Astrocyte (in vitro differentiated cells and primary cell): ENCODE data around the gene TMEM204. TPM values are rescaled to one million over a fixed set of nuclear protein-coding genes. Genes with fewer than 3 reads are reported as not detected.

Source experiments
- DNase-seq: peaks from one replicate; pipeline ENCODE4 v3.0.0-alpha.2; 2010; ENCODE audit warnings: low read depth
- FAIRE-seq: peaks from 2 replicates; lab custom pipeline; 2011; peaks lifted over from hg19 to GRCh38; lab: Jason Lieb, UNC
- H2AFZ ChIP-seq: 2 replicates; pipeline ENCODE4 v1.6.0; 2012; ENCODE audit warnings: low read depth, low read length, inconsistent platforms
- H3K27ac ChIP-seq: 2 replicates; pipeline ENCODE4 v1.5.1; 2011; ENCODE audit warnings: low read depth, low read length, inconsistent platforms
- H3K27me3 ChIP-seq: 2 replicates; pipeline ENCODE4 v1.6.0; 2011; ENCODE audit warnings: low read length, inconsistent platforms; ENCODE audit not compliant: insufficient read depth
- H3K36me3 ChIP-seq: 2 replicates; pipeline ENCODE4 v1.5.1; 2011; ENCODE audit warnings: low read length, inconsistent platforms; ENCODE audit not compliant: insufficient read depth
- H3K4me1 ChIP-seq: 2 replicates; pipeline ENCODE4 v1.5.1; 2011; ENCODE audit warnings: low read length, inconsistent platforms; ENCODE audit not compliant: insufficient read depth
- H3K4me2 ChIP-seq: 2 replicates; pipeline ENCODE4 v1.6.0; 2012; ENCODE audit warnings: low read length, inconsistent platforms
- H3K4me3 ChIP-seq: 2 replicates; pipeline ENCODE4 v1.5.1; 2011; ENCODE audit warnings: low read depth, mild to moderate bottlenecking, low read length, inconsistent platforms; ENCODE audit not compliant: insufficient read depth
- H3K79me2 ChIP-seq: 2 replicates; pipeline ENCODE4 v1.6.0; 2012; ENCODE audit warnings: mild to moderate bottlenecking, low read length, inconsistent platforms; ENCODE audit not compliant: insufficient read depth
- H3K9ac ChIP-seq: 2 replicates; pipeline ENCODE4 v1.6.0; 2012; ENCODE audit warnings: mild to moderate bottlenecking, low read length, inconsistent platforms
- H3K9me3 ChIP-seq: 2 replicates; pipeline ENCODE4 v1.5.1; 2012; ENCODE audit warnings: low read depth, mild to moderate bottlenecking, low read length, inconsistent platforms; ENCODE audit not compliant: insufficient read depth
- H4K20me1 ChIP-seq: 2 replicates; pipeline ENCODE4 v1.6.0; 2012; ENCODE audit warnings: low read length, inconsistent platforms; ENCODE audit not compliant: insufficient read depth
- H3K27ac Mint-ChIP-seq: one replicate; pipeline ENCODE4 v1.8.0; 2021; ENCODE audit warnings: mild to moderate bottlenecking, mixed read lengths; ENCODE audit not compliant: unreplicated experiment
- H3K27me3 Mint-ChIP-seq: one replicate; pipeline ENCODE4 v1.8.0; 2021; ENCODE audit warnings: low read depth, mixed read lengths; ENCODE audit not compliant: unreplicated experiment
- H3K36me3 Mint-ChIP-seq: one replicate; pipeline ENCODE4 v1.8.0; 2021; ENCODE audit warnings: low read depth, mixed read lengths; ENCODE audit not compliant: unreplicated experiment
- H3K4me1 Mint-ChIP-seq: one replicate; pipeline ENCODE4 v1.8.0; 2021; ENCODE audit warnings: low read depth, mixed read lengths; ENCODE audit not compliant: unreplicated experiment
- H3K4me3 Mint-ChIP-seq: one replicate; pipeline ENCODE4 v1.8.0; 2021; ENCODE audit warnings: mild to moderate bottlenecking, moderate library complexity, mixed read lengths; ENCODE audit not compliant: unreplicated experiment
- H3K9me3 Mint-ChIP-seq: one replicate; pipeline ENCODE4 v1.8.0; 2021; ENCODE audit warnings: mild to moderate bottlenecking, mixed read lengths; ENCODE audit not compliant: unreplicated experiment
- CTCF ChIP-seq: IDR thresholded peaks from 2 replicates; pipeline ENCODE4 v1.5.1; 2011; ENCODE audit warnings: low read depth, mild to moderate bottlenecking, inconsistent platforms, low read length, moderate library complexity; ENCODE audit not compliant: insufficient read depth
- EZH2 ChIP-seq: IDR thresholded peaks from 2 replicates; pipeline ENCODE4 v1.6.1; 2012; ENCODE audit warnings: mild to moderate bottlenecking, low read length, inconsistent platforms; ENCODE audit not compliant: insufficient read depth
- total RNA-seq: library from RNA; stranded (reverse); gene quantifications from 2 replicates; pipeline ENCODE4 v1.2.1, GENCODE V29; 2021

The TMEM204 gene
- total RNA-seq, 1 donor from 2014 or later = not detected

GRCh38 chr16:1545044-1546040 lies 11.9 kb downstream of the TMEM204 start:
- H3K4me2 ChIP-seq = no peak overlapping the region
- peaks cover 12% of the 10 kb centered on the region for H3K36me3 Mint-ChIP-seq
- H3K79me2 ChIP-seq = no peaks in the 10 kb centered on the region
- H4K20me1 ChIP-seq = peaks cover 2% of the 10 kb centered on the region
- H3K27me3 ChIP-seq = no peaks in the 10 kb centered on the region
- no peaks in the 10 kb centered on the region for H3K36me3 ChIP-seq
- no peaks in the 10 kb centered on the region for H3K9me3 Mint-ChIP-seq
- peaks cover 5% of the 10 kb centered on the region for H3K27me3 Mint-ChIP-seq
- no peak overlapping the region for H3K4me3 ChIP-seq
- H3K27ac Mint-ChIP-seq = no peak overlapping the region
- no peak for TF ChIP-seq EZH2
- TF ChIP-seq CTCF = no peak
- H3K9me3 ChIP-seq = no peaks in the 10 kb centered on the region
- FAIRE-seq (no peak), DNase-seq (no peak)
- H3K4me3 Mint-ChIP-seq = no peak overlapping the region
- peaks cover 17% of the 10 kb centered on the region for H3K4me1 ChIP-seq
- H3K27ac ChIP-seq = no peak overlapping the region
- peaks cover 12% of the 10 kb centered on the region for H3K4me1 Mint-ChIP-seq
- H2AFZ ChIP-seq = no peak overlapping the region
- no peak overlapping the region for H3K9ac ChIP-seq

GRCh38 chr16:1546430-1546829 lies 13.0 kb downstream of the TMEM204 start:
- Histone ChIP-seq H3K79me2 (no peaks in the 10 kb centered on the region), H3K27ac (no peak overlapping the region), H3K27me3 (no peaks in the 10 kb centered on the region), H3K9me3 (no peaks in the 10 kb centered on the region), H3K4me1 (peaks cover 17% of the 10 kb centered on the region), H3K4me2 (no peak overlapping the region), H2AFZ (no peak overlapping the region), H3K4me3 (no peak overlapping the region), H4K20me1 (peaks cover 2% of the 10 kb centered on the region), H3K36me3 (no peaks in the 10 kb centered on the region), H3K9ac (no peak overlapping the region)
- H3K4me1 Mint-ChIP-seq = peaks cover 12% of the 10 kb centered on the region
- H3K4me3 Mint-ChIP-seq = no peak overlapping the region
- no peak overlapping the region for H3K27ac Mint-ChIP-seq
- DNase-seq = no peak
- TF ChIP-seq EZH2 (no peak), CTCF (no peak)
- peaks cover 12% of the 10 kb centered on the region for H3K36me3 Mint-ChIP-seq
- no peaks in the 10 kb centered on the region for H3K9me3 Mint-ChIP-seq
- no peaks in the 10 kb centered on the region for H3K27me3 Mint-ChIP-seq
- no peak for FAIRE-seq

- Histone ChIP-seq H3K4me2 (peak overlapping the region; percentile 25), H4K20me1 (peaks cover 2% of the 10 kb centered on the region), H3K36me3 (no peaks in the 10 kb centered on the region), H3K27me3 (no peaks in the 10 kb centered on the region), H2AFZ (no peak overlapping the region), H3K4me3 (no peak overlapping the region), H3K79me2 (no peaks in the 10 kb centered on the region), H3K27ac (no peak overlapping the region), H3K4me1 (peaks cover 11% of the 10 kb centered on the region), H3K9ac (no peak overlapping the region), H3K9me3 (no peaks in the 10 kb centered on the region)
- H3K36me3 Mint-ChIP-seq = peaks cover 13% of the 10 kb centered on the region
- no peaks in the 10 kb centered on the region for H3K27me3 Mint-ChIP-seq
- no peak for FAIRE-seq
- no peak overlapping the region for H3K4me3 Mint-ChIP-seq
- peak; percentile 4 for DNase-seq
- no peak overlapping the region for H3K27ac Mint-ChIP-seq
- peaks cover 10% of the 10 kb centered on the region for H3K4me1 Mint-ChIP-seq
- no peaks in the 10 kb centered on the region for H3K9me3 Mint-ChIP-seq
- TF ChIP-seq EZH2 = no peak
- no peak for TF ChIP-seq CTCF
Observed at GRCh38 chr16:1548233-1548632, 14.8 kb downstream of the TMEM204 start.
